ENCODE results near the gene SLC25A45. TPM values are rescaled to one million over a fixed set of nuclear protein-coding genes. Genes with fewer than 3 reads are reported as not detected.
"Not testable (repeated sequence)": the region's sequence is repeated elsewhere in the genome, so short reads cannot be mapped to it uniquely, and the experiment has no call there.

The SLC25A45 gene
- total RNA-seq, 1 donor: 12.6 TPM

GRCh38 chr11:65416841-65417701 lies 34.6 kb upstream of the SLC25A45 start:
- Histone ChIP-seq H3K27me3 (ENCODE audit: insufficient read depth, low read length) (no peaks in the 10 kb centered on the region), H3K4me1 (ENCODE audit: insufficient read depth, low read length) (peaks cover 64% of the 10 kb centered on the region), H3K9me3 (ENCODE audit: low read depth, low read length) (no peaks in the 10 kb centered on the region), H3K4me3 (ENCODE audit: low read length) (peak overlapping the region; percentile 40)

DNA sequence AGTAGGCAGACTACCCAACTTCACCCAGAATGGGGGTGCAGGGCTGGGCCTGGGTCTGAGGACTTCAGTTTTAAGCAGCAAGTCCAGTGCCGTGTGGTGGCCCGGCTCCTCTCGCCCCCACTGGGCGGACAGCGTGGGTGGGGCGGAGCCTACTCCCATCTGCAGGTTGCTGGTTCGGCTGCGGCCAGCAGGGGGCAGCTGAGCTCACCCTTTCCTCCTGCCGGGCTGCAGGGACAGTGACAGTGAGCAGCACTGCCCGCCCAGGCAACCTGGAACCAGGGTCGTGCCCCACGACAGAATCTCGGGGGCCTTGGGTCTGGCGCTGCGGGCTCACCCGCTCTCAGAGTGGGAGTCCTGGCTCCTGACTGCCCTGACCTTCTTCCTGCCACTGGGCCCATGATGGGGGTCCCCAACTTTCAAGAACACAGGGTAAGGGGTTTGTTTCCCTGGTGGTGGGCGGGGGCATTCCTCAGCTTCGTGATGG lies 33.9 kb upstream of the SLC25A45 start:
- Histone ChIP-seq H3K9me3 (ENCODE audit: low read depth, low read length) (no peaks in the 10 kb centered on the region), H3K27me3 (ENCODE audit: insufficient read depth, low read length) (no peaks in the 10 kb centered on the region), H3K4me1 (ENCODE audit: insufficient read depth, low read length) (peaks cover 58% of the 10 kb centered on the region), H3K4me3 (ENCODE audit: low read length) (peak overlapping the region; percentile 40)

- Histone ChIP-seq H3K27me3 (ENCODE audit: insufficient read depth, low read length) (no peaks in the 10 kb centered on the region), H3K4me3 (ENCODE audit: low read length) (no peak overlapping the region), H3K9me3 (ENCODE audit: low read depth, low read length) (no peaks in the 10 kb centered on the region), H3K4me1 (ENCODE audit: insufficient read depth, low read length) (peaks cover 52% of the 10 kb centered on the region)
Observed at GRCh38 chr11:65415499-65416340, 33.3 kb upstream of the SLC25A45 start.

DNA sequence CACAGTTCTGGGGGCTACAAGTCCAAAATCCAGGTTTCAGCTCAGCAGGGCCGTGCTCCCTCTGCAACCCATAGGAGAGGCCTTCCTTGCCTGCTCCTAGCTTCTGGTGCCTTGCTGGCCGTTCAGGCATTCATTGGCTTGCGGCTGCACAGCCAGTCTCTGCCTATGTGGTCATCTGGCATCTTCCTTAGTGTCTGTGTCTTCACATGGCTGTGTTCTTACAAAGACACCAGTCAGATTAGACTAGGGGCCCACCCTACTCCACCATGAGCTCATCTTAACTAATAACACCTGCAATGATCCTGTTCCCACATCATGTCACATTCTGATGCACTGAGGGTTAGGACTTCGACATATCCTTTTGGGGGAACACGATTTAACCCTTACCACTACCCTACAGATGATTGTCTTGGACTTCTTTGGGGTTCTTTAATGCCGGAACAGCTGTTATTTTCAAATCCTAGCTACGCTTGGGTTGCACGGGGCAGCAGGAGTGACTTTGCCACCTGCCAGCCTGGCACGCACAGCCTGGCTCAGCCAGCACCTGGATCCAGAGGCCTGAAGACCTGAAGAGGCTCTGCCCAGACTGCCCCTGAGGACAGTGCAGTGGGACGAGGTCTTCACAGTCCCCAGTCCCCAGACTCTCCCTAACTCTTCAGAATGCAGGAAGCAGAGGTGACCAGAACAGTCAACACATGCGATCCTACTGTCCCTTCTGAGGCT lies 32.5 kb upstream of the SLC25A45 start:
- peaks cover 44% of the 10 kb centered on the region for H3K4me1 ChIP-seq (ENCODE audit: insufficient read depth, low read length)

DNA sequence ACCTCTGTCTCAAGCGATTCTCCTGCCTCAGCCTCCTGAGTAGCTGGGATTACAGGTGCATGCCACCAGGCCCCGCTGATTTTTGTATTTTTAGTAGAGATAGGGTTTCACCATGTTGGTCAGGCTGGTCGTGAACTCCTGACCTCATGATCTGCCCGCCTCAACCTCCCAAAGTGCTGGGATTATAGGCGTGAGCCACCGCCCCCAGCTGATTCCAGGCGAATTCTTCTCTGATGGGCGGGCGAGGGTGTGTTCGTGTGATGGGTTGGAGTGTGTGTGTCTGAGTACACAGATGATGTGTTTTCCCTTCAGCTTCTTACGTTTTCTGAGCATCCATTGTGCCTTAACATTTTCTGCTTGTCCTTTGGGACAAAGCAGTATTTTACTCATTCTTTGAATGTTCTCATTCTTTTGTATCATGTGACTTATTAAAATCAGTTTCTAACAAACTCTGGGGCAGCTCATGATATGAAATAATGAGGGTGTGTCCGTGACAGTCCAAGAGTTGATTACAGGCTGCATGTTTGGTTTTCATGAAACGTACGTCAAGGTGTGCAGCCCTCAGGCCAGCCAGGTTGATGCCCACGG lies 30.7 kb upstream of the SLC25A45 start:
- not testable (repeated sequence) for H3K9me3 ChIP-seq (ENCODE audit: low read depth, low read length); H3K27me3 ChIP-seq (ENCODE audit: insufficient read depth, low read length); H3K4me3 ChIP-seq (ENCODE audit: low read length)
- H3K4me1 ChIP-seq (ENCODE audit: insufficient read depth, low read length): peaks cover 33% of the 10 kb centered on the region

More for the DNA sequence above, 32.5 kb upstream of the SLC25A45 start:
- no peaks in the 10 kb centered on the region for H3K27me3 ChIP-seq (ENCODE audit: insufficient read depth, low read length)
- no peaks in the 10 kb centered on the region for H3K9me3 ChIP-seq (ENCODE audit: low read depth, low read length)
- H3K4me3 ChIP-seq (ENCODE audit: low read length): no peak overlapping the region

- H3K27me3 ChIP-seq (ENCODE audit: insufficient read depth, low read length): no peaks in the 10 kb centered on the region
- peaks cover 28% of the 10 kb centered on the region for H3K4me1 ChIP-seq (ENCODE audit: insufficient read depth, low read length)
- H3K9me3 ChIP-seq (ENCODE audit: low read depth, low read length): no peaks in the 10 kb centered on the region
- H3K4me3 ChIP-seq (ENCODE audit: low read length): no peak overlapping the region
Observed at GRCh38 chr11:65412271-65413076, 30.0 kb upstream of the SLC25A45 start.

DNA sequence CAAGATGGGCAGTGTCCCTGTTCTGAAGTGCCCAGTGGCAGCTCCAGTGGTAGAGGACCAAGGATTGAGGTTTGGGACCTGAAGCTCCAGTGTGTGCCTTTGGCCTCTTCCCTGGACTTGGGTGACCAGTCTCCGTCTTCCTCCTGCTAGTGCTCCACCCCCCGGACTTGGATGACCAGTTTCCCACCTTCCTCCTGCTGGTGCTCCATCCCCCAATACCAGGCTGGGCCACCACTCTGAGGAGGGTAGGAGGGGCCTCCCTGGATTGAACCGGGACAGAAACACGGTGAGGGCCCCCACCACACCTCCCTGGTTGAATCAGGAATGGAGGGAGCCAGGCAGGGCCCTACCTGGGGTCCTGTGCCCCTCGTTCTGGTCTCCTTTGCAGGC lies 29.2 kb upstream of the SLC25A45 start:
- Histone ChIP-seq H3K4me3 (ENCODE audit: low read length) (no peak overlapping the region), H3K9me3 (ENCODE audit: low read depth, low read length) (no peaks in the 10 kb centered on the region), H3K27me3 (ENCODE audit: insufficient read depth, low read length) (no peaks in the 10 kb centered on the region), H3K4me1 (ENCODE audit: insufficient read depth, low read length) (peaks cover 20% of the 10 kb centered on the region)

- Histone ChIP-seq H3K4me1 (ENCODE audit: insufficient read depth, low read length) (peaks cover 14% of the 10 kb centered on the region), H3K4me3 (ENCODE audit: low read length) (no peak overlapping the region), H3K27me3 (ENCODE audit: insufficient read depth, low read length) (no peaks in the 10 kb centered on the region), H3K9me3 (ENCODE audit: low read depth, low read length) (no peaks in the 10 kb centered on the region)
Observed at GRCh38 chr11:65410936-65411680, 28.7 kb upstream of the SLC25A45 start.

- Histone ChIP-seq H3K9me3 (ENCODE audit: low read depth, low read length) (no peaks in the 10 kb centered on the region), H3K4me3 (ENCODE audit: low read length) (no peak overlapping the region), H3K27me3 (ENCODE audit: insufficient read depth, low read length) (no peaks in the 10 kb centered on the region), H3K4me1 (ENCODE audit: insufficient read depth, low read length) (peaks cover 34% of the 10 kb centered on the region)
Observed at GRCh38 chr11:65404638-65405339, 22.3 kb upstream of the SLC25A45 start.

DNA sequence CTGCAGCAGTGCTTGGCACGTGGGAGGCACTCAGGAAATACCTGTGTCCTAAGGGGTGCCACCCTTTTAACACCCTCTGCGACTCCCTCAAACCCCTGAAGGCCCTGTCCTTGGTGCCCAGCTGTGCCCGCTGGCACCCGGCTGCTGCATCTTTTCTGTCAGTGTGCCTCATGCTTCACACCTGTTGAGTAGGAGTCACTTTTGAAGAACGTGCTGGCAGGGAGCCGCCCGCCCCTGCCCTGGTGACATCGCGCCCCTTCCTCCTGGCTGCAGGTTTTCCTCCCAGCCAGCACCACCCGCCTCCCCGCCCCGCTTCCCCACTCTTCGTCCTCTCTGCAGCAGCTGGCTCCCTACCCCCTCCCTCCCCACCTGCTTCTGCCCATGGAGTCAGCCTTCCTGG lies 21.8 kb upstream of the SLC25A45 start:
- H3K4me1 ChIP-seq (ENCODE audit: insufficient read depth, low read length): peaks cover 34% of the 10 kb centered on the region
- no peaks in the 10 kb centered on the region for H3K27me3 ChIP-seq (ENCODE audit: insufficient read depth, low read length)
- no peaks in the 10 kb centered on the region for H3K9me3 ChIP-seq (ENCODE audit: low read depth, low read length)
- no peak overlapping the region for H3K4me3 ChIP-seq (ENCODE audit: low read length)

- H3K9me3 ChIP-seq (ENCODE audit: low read depth, low read length): no peaks in the 10 kb centered on the region
- no peaks in the 10 kb centered on the region for H3K27me3 ChIP-seq (ENCODE audit: insufficient read depth, low read length)
- H3K4me1 ChIP-seq (ENCODE audit: insufficient read depth, low read length): peaks cover 33% of the 10 kb centered on the region
- H3K4me3 ChIP-seq (ENCODE audit: low read length): no peak overlapping the region
Observed at GRCh38 chr11:65403607-65404121, 21.2 kb upstream of the SLC25A45 start.

DNA sequence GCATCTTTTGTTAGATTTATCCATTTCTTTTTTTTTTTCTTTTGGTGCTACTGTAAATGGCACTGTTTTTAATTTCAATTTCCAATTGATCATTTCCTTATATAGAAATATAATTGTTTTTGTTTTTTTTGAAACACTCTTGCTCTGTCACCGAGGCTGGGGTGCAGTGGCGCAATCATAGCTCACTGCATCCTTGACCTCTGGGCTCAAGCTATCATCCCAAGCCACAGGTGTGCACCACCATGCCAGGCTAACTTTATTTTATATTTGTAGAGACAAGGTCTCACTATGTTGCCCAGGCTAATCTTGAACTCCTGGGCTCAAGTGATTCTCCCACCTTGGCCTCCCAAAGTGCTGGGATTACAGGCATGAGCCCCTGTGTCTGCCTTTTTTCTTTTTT lies 20.3 kb upstream of the SLC25A45 start:
- Histone ChIP-seq H3K9me3 (ENCODE audit: low read depth, low read length) (no peaks in the 10 kb centered on the region), H3K4me3 (ENCODE audit: low read length) (no peak overlapping the region), H3K27me3 (ENCODE audit: insufficient read depth, low read length) (no peaks in the 10 kb centered on the region), H3K4me1 (ENCODE audit: insufficient read depth, low read length) (peaks cover 26% of the 10 kb centered on the region)

GRCh38 chr11:65401803-65402248 lies 19.4 kb upstream of the SLC25A45 start:
- H3K4me3 ChIP-seq (ENCODE audit: low read length): no peak overlapping the region
- no peaks in the 10 kb centered on the region for H3K27me3 ChIP-seq (ENCODE audit: insufficient read depth, low read length)
- peaks cover 26% of the 10 kb centered on the region for H3K4me1 ChIP-seq (ENCODE audit: insufficient read depth, low read length)
- H3K9me3 ChIP-seq (ENCODE audit: low read depth, low read length): no peaks in the 10 kb centered on the region

All from mononuclear cell (primary cell).